SK-N-SH treated with all-trans-retinoic acid at 6 μM for 48 hours (cell line): ENCODE measurements around the gene IFIT2.

Experiments used
- ARNTL ChIP-seq: fragments of 450-650 bp; formaldehyde crosslinking; IDR thresholded peaks from 2 replicates; pipeline ENCODE4 v1.5.0; 2020; ENCODE audit warnings: low read depth, mild to moderate bottlenecking, moderate library complexity, borderline replicate concordance
- CSRNP3 ChIP-seq: fragments of 250-450 bp; sonication (Bioruptor Pico); IDR thresholded peaks from 2 replicates; pipeline ENCODE4 v1.5.1; 2021; ENCODE audit warnings: mild to moderate bottlenecking, moderate library complexity
- ESRRG ChIP-seq: fragments of 250-450 bp; sonication (Bioruptor Pico); IDR thresholded peaks from 2 replicates; pipeline ENCODE4 v1.6.1; 2021; ENCODE audit warnings: mild to moderate bottlenecking
- POU6F1 ChIP-seq: fragments of 250-450 bp; sonication (Bioruptor Pico); IDR thresholded peaks from 2 replicates; pipeline ENCODE4 v1.8.0; 2021; ENCODE audit warnings: low read depth, mild to moderate bottlenecking, moderate library complexity, borderline replicate concordance
- RARB ChIP-seq: fragments of 250-450 bp; sonication (Bioruptor Pico); IDR thresholded peaks from 2 replicates; pipeline ENCODE4 v1.8.0; 2021; ENCODE audit warnings: mild to moderate bottlenecking, moderate library complexity
- ZFP3 ChIP-seq: fragments of 250-450 bp; sonication (Bioruptor Pico); IDR thresholded peaks from 2 replicates; pipeline ENCODE4 v1.5.0; 2020; ENCODE audit warnings: mild to moderate bottlenecking, moderate library complexity
- ZFP30 ChIP-seq: fragments of 450-650 bp; formaldehyde crosslinking; IDR thresholded peaks from 2 replicates; pipeline ENCODE4 v1.5.0; 2022; ENCODE audit warnings: mild to moderate bottlenecking, moderate library complexity
- ZNF565 ChIP-seq: fragments of 450-650 bp; formaldehyde crosslinking; conservative IDR thresholded peaks from 2 replicates; pipeline ENCODE4 v1.5.0; 2020; ENCODE audit warnings: low read depth, mild to moderate bottlenecking, moderate library complexity
- TF ChIP-seq, protein P1 (sequence below): fragments of 250-450 bp; sonication (Bioruptor Pico); IDR thresholded peaks from 2 replicates; pipeline ENCODE4 v1.5.1; 2020; ENCODE audit warnings: low read depth, mild to moderate bottlenecking, moderate library complexity

DNA sequence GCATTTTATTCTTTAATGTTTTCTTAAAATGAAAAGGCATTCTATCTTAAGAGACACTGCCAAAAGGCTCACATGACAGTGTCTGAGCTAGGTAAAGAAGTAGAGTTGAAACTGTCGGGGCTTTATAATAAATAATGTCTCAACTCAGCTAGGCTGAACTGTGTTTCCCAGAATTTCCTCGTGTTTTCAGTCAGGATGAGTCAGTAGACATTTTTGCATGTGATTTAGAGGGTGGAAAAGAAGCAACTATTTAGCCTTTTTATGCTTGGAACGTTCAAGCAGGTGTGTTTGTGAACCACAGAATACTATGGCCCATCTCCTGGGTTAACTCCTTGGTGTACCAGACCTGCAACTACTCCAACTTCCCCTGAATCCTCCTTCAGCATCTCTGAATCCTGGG, 26.9 kb upstream of the IFIT2 start:
- TF ChIP-seq RARB (CRISPR knock-in tag) (no peak), ZFP3 (CRISPR knock-in tag) (no peak), ARNTL (CRISPR knock-in tag) (no peak), POU6F1 (CRISPR knock-in tag) (no peak), ESRRG (CRISPR knock-in tag) (no peak), CSRNP3 (CRISPR knock-in tag) (no peak), ZFP30 (no peak), ZNF565 (CRISPR knock-in tag) (no peak)
- TF ChIP-seq, protein P1, sequence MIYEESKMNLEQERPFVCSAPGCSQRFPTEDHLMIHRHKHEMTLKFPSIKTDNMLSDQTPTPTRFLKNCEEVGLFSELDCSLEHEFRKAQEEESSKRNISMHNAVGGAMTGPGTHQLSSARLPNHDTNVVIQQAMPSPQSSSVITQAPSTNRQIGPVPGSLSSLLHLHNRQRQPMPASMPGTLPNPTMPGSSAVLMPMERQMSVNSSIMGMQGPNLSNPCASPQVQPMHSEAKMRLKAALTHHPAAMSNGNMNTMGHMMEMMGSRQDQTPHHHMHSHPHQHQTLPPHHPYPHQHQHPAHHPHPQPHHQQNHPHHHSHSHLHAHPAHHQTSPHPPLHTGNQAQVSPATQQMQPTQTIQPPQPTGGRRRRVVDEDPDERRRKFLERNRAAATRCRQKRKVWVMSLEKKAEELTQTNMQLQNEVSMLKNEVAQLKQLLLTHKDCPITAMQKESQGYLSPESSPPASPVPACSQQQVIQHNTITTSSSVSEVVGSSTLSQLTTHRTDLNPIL (CRISPR knock-in tag): no peak
